Esophagus squamous epithelium (tissue), 4 donors: Measurements from ENCODE around the gene LRRC74B.

Source experiments
- CTCF ChIP-seq, 6 experiments: fragments of 450-650 bp in 4 of 6; fragments of 200-600 bp in 2 of 6; sonication (generic) in 2 of 6; IDR thresholded peaks; one replicate each; pipeline ENCODE4 v1.5.1; 2016 to 2019; ENCODE audit warnings: antibody characterized with exemption in 6 of 6, mild to moderate bottlenecking in 4 of 6, moderate library complexity in 4 of 6
- POLR2A ChIP-seq, 4 donors: fragments of 450-650 bp; IDR thresholded peaks; one replicate each; pipeline ENCODE4 v1.6.1; 2017; ENCODE audit warnings: antibody characterized with exemption in 4 of 4, mild to moderate bottlenecking in 4 of 4, moderate library complexity in 3 of 4

GRCh38 chr22:21014726-21015465 is 30.9 kb upstream of the LRRC74B start, which contains the start of gene P2RX6:
- no peak for TF ChIP-seq CTCF (IDR thresholded peaks at IDR 0.05)
- TF ChIP-seq POLR2A (IDR thresholded peaks at IDR 0.05) = no peak
